Glutamatergic neuron (in vitro differentiated cells): ENCODE measurements around the gene CLCA2. TPM values are rescaled to one million over a fixed set of nuclear protein-coding genes. Genes with fewer than 3 reads are reported as not detected.

ENCODE experiments used
- DNase-seq: peaks from one replicate; pipeline ENCODE4 v3.0.0; 2022
- H3K27ac Mint-ChIP-seq: one replicate; pipeline ENCODE4 v1.8.0; 2020; ENCODE audit warnings: mild to moderate bottlenecking, mixed read lengths, inconsistent platforms; ENCODE audit not compliant: unreplicated experiment
- H3K27me3 Mint-ChIP-seq: one replicate; pipeline ENCODE4 v1.8.0; 2020; ENCODE audit warnings: mild to moderate bottlenecking, moderate library complexity, mixed read lengths, inconsistent platforms; ENCODE audit not compliant: unreplicated experiment
- H3K36me3 Mint-ChIP-seq: one replicate; pipeline ENCODE4 v1.8.0; 2020; ENCODE audit warnings: mild to moderate bottlenecking, mixed read lengths, inconsistent platforms; ENCODE audit not compliant: unreplicated experiment
- H3K4me1 Mint-ChIP-seq: one replicate; pipeline ENCODE4 v1.8.0; 2020; ENCODE audit warnings: mild to moderate bottlenecking, low read depth, mixed read lengths, inconsistent platforms; ENCODE audit not compliant: unreplicated experiment
- H3K4me3 Mint-ChIP-seq: one replicate; pipeline ENCODE4 v1.8.0; 2020; ENCODE audit warnings: mild to moderate bottlenecking, mixed read lengths, inconsistent platforms; ENCODE audit not compliant: unreplicated experiment
- H3K9me3 Mint-ChIP-seq: one replicate; pipeline ENCODE4 v1.8.0; 2020; ENCODE audit warnings: mild to moderate bottlenecking, moderate library complexity, mixed read lengths, inconsistent platforms; ENCODE audit not compliant: unreplicated experiment
- CTCF ChIP-seq: fragments of 200-600 bp; sonication (generic); IDR thresholded peaks from one replicate; pipeline ENCODE4 v1.5.0; 2021; ENCODE audit not compliant: partially characterized antibody, unreplicated experiment
- total RNA-seq: library from RNA; stranded (reverse); fragmentation: NEBNext Ultra II Directional; extraction: Animal tissue kit (Norgen Biotek cat#: 25700); gene quantifications from one replicate; pipeline ENCODE4 v1.2.1, GENCODE V29; 2021; ENCODE audit not compliant: unreplicated experiment

Gene CLCA2
- total RNA-seq, 1 donor from 2014 or later = not detected

GRCh38 chr1:86436041-86436440, 12.1 kb downstream of the CLCA2 start:
- Mint-ChIP-seq H3K4me3 (no peak overlapping the region), H3K4me1 (no peaks in the 10 kb centered on the region), H3K27ac (no peak overlapping the region), H3K36me3 (no peaks in the 10 kb centered on the region), H3K9me3 (no peaks in the 10 kb centered on the region), H3K27me3 (no peaks in the 10 kb centered on the region)
- no peak for DNase-seq
- TF ChIP-seq CTCF = no peak

- Mint-ChIP-seq H3K4me3 (no peak overlapping the region), H3K27me3 (no peaks in the 10 kb centered on the region), H3K27ac (no peak overlapping the region), H3K9me3 (no peaks in the 10 kb centered on the region), H3K4me1 (no peaks in the 10 kb centered on the region), H3K36me3 (no peaks in the 10 kb centered on the region)
- TF ChIP-seq CTCF = no peak
- no peak for DNase-seq
Observed at GRCh38 chr1:86441581-86441980, 17.6 kb downstream of the CLCA2 start.

- Mint-ChIP-seq H3K9me3 (no peaks in the 10 kb centered on the region), H3K36me3 (no peaks in the 10 kb centered on the region), H3K27me3 (no peaks in the 10 kb centered on the region), H3K27ac (no peak overlapping the region), H3K4me3 (no peak overlapping the region), H3K4me1 (no peaks in the 10 kb centered on the region)
- TF ChIP-seq CTCF = no peak
- DNase-seq = no peak
Observed at GRCh38 chr1:86441997-86442396, 18.0 kb downstream of the CLCA2 start.

- H3K4me1 Mint-ChIP-seq = no peaks in the 10 kb centered on the region
- H3K9me3 Mint-ChIP-seq = no peaks in the 10 kb centered on the region
- no peaks in the 10 kb centered on the region for H3K27me3 Mint-ChIP-seq
- no peak for TF ChIP-seq CTCF
- H3K4me3 Mint-ChIP-seq = no peak overlapping the region
- no peak for DNase-seq
- no peaks in the 10 kb centered on the region for H3K36me3 Mint-ChIP-seq
- no peak overlapping the region for H3K27ac Mint-ChIP-seq
Observed at GRCh38 chr1:86445919-86446318, 21.9 kb downstream of the CLCA2 start.

GRCh38 chr1:86447198-86447790, 23.3 kb downstream of the CLCA2 start:
- H3K4me1 Mint-ChIP-seq = no peaks in the 10 kb centered on the region
- DNase-seq = no peak
- H3K36me3 Mint-ChIP-seq = no peaks in the 10 kb centered on the region
- H3K27ac Mint-ChIP-seq = no peak overlapping the region
- no peaks in the 10 kb centered on the region for H3K27me3 Mint-ChIP-seq
- no peaks in the 10 kb centered on the region for H3K9me3 Mint-ChIP-seq
- no peak for TF ChIP-seq CTCF
- H3K4me3 Mint-ChIP-seq = no peak overlapping the region
